Smooth muscle cell (in vitro differentiated cells): ENCODE measurements around the gene LRP2BP. TPM values are rescaled to one million over a fixed set of nuclear protein-coding genes. Genes with fewer than 3 reads are reported as not detected.

Experiments used
- DNase-seq: peaks from one replicate; lab custom pipeline; 2025; ENCODE audit not compliant: unreplicated experiment; lab: John Stamatoyannopoulos, UW
- H2AFZ ChIP-seq: fragments of 200-600 bp; sonication (generic); 2 replicates; pipeline ENCODE4 v1.6.0; 2016; ENCODE audit warnings: antibody characterized with exemption, low read depth, mild to moderate bottlenecking
- H3F3A ChIP-seq: fragments of 200-600 bp; sonication (generic); 2 replicates; pipeline ENCODE4 v1.6.0; 2017; ENCODE audit warnings: antibody characterized with exemption, low read depth
- H3K27ac ChIP-seq: fragments of 200-600 bp; sonication (generic); 2 replicates; pipeline ENCODE4 v1.5.1; 2016; ENCODE audit warnings: low read depth, mild to moderate bottlenecking
- H3K27me3 ChIP-seq: fragments of 200-600 bp; sonication (generic); 2 replicates; pipeline ENCODE4 v1.6.1; 2016; ENCODE audit warnings: low read depth, mild to moderate bottlenecking
- H3K36me3 ChIP-seq: fragments of 200-600 bp; sonication (generic); 2 replicates; pipeline ENCODE4 v1.5.1; 2016; ENCODE audit warnings: low read depth
- H3K4me1 ChIP-seq: fragments of 200-600 bp; sonication (generic); 2 replicates; pipeline ENCODE4 v1.5.1; 2016; ENCODE audit warnings: low read depth
- H3K4me2 ChIP-seq: fragments of 200-600 bp; sonication (generic); 2 replicates; pipeline ENCODE4 v1.6.0; 2016; ENCODE audit warnings: mild to moderate bottlenecking
- H3K4me3 ChIP-seq: fragments of 200-600 bp; sonication (generic); 2 replicates; pipeline ENCODE4 v1.5.1; 2016; ENCODE audit warnings: mild to moderate bottlenecking
- H3K79me2 ChIP-seq: fragments of 200-600 bp; sonication (generic); 2 replicates; pipeline ENCODE4 v1.6.0; 2016; ENCODE audit warnings: low read depth, mild to moderate bottlenecking
- H3K9ac ChIP-seq: fragments of 200-600 bp; sonication (generic); 2 replicates; pipeline ENCODE4 v1.6.0; 2016; ENCODE audit warnings: low read depth
- H3K9me3 ChIP-seq: fragments of 200-600 bp; sonication (generic); replicated peaks from 2 replicates; pipeline ENCODE4 v1.5.1; 2016; ENCODE audit warnings: low read depth
- H4K20me1 ChIP-seq: fragments of 200-600 bp; sonication (generic); 2 replicates; pipeline ENCODE4 v1.6.0; 2016; ENCODE audit warnings: low read depth
- WGBS: methylation state at CpG from one replicate; pipeline ENCODE4 v1.1.7; 2016; ENCODE audit warnings: low lambda C conversion rate; 5-methylcytosine and 5-hydroxymethylcytosine counted together
- polyA plus RNA-seq: library from polyadenylated mRNA; unstranded; fragments of >200 nt; fragmentation: Nextera tagmentation; extraction: Ambion mirVana; gene quantifications from 2 replicates; pipeline ENCODE4 v1.2.1, GENCODE V29; 2016
- total RNA-seq: library from RNA; depleted of rRNA; stranded (reverse); fragments of >200 nt; gene quantifications from 2 replicates; pipeline ENCODE4 v1.2.3, GENCODE V29; 2014
- TF ChIP-seq, protein P1 (sequence below): fragments of 200-600 bp; sonication (generic); IDR thresholded peaks from 2 replicates; pipeline ENCODE4 v1.5.1; 2017; ENCODE audit warnings: borderline replicate concordance, mild to moderate bottlenecking, antibody characterized with exemption; ENCODE audit not compliant: insufficient read depth, poor library complexity, severe bottlenecking

LRP2BP gene
- total and polyA plus RNA-seq, 2 experiments from 2014 or later: 0.48 to 1.4 TPM

DNA sequence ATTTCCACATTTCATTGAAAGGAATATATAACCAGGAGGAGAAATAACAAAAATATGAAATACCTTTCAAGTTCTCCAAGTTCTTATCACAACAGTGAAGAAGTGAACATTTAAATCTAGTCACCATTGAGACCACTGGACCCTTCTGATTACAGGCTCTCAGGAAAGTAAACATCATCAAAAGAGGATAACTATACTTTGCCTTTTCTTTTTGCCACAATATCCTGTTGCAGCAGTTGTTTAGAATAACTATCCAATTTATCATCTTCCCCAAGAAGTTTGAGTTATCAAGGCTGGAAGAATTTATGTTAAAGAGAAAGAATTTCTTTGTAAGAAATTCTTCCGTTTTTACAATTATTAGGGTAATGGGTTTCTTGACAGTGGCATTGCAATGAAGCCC lies 3.6 kb downstream of the LRP2BP start:
- TF ChIP-seq, protein P1, sequence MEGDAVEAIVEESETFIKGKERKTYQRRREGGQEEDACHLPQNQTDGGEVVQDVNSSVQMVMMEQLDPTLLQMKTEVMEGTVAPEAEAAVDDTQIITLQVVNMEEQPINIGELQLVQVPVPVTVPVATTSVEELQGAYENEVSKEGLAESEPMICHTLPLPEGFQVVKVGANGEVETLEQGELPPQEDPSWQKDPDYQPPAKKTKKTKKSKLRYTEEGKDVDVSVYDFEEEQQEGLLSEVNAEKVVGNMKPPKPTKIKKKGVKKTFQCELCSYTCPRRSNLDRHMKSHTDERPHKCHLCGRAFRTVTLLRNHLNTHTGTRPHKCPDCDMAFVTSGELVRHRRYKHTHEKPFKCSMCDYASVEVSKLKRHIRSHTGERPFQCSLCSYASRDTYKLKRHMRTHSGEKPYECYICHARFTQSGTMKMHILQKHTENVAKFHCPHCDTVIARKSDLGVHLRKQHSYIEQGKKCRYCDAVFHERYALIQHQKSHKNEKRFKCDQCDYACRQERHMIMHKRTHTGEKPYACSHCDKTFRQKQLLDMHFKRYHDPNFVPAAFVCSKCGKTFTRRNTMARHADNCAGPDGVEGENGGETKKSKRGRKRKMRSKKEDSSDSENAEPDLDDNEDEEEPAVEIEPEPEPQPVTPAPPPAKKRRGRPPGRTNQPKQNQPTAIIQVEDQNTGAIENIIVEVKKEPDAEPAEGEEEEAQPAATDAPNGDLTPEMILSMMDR: no peak
- Histone ChIP-seq H3K27me3 (no peaks in the 10 kb centered on the region), H3K9me3 (no peaks in the 10 kb centered on the region), H3K4me2 (no peak overlapping the region), H3K9ac (no peak overlapping the region), H3K36me3 (no peaks in the 10 kb centered on the region), H3K4me1 (peaks cover 11% of the 10 kb centered on the region), H3K27ac (no peak overlapping the region), H3K4me3 (no peak overlapping the region), H4K20me1 (no peaks in the 10 kb centered on the region), H3F3A (peaks cover 7% of the 10 kb centered on the region), H2AFZ (no peak overlapping the region), H3K79me2 (no peaks in the 10 kb centered on the region)
- WGBS: 88% methylated on average over 1 of the region's 1 CpG
- DNase-seq: no peak

DNA sequence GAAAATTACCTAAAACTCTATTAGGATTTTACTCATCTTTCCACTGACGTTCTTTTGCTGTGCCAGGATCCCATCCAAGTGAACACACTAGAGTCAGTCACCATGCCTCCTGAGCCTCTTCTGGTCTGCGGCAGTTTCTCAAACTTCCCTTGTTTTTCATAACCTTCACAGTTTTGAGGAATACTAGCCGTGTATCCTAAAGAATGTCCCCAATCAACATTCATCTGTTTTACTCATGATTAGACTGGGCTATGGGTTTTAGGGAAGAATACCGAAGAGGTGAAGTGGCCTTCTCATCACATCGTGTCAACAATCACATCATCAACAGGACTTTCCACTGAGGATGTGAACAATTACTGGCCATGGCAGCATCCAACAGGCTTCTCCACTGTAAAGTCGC lies 4.8 kb downstream of the LRP2BP start:
- no peaks in the 10 kb centered on the region for H3K79me2 ChIP-seq
- H3K27ac ChIP-seq: no peak overlapping the region
- H3K27me3 ChIP-seq: no peaks in the 10 kb centered on the region
- peaks cover 7% of the 10 kb centered on the region for H3F3A ChIP-seq
- 95% methylated on average over 6 of the region's 6 CpGs for WGBS
- H2AFZ ChIP-seq: no peak overlapping the region
- no peak overlapping the region for H3K4me2 ChIP-seq
- no peak for DNase-seq
- H3K9me3 ChIP-seq: no peaks in the 10 kb centered on the region
- H3K4me3 ChIP-seq: no peak overlapping the region
- no peaks in the 10 kb centered on the region for H4K20me1 ChIP-seq
- TF ChIP-seq, protein P1: no peak
- no peaks in the 10 kb centered on the region for H3K36me3 ChIP-seq
- H3K9ac ChIP-seq: no peak overlapping the region
- H3K4me1 ChIP-seq: peaks cover 10% of the 10 kb centered on the region

DNA sequence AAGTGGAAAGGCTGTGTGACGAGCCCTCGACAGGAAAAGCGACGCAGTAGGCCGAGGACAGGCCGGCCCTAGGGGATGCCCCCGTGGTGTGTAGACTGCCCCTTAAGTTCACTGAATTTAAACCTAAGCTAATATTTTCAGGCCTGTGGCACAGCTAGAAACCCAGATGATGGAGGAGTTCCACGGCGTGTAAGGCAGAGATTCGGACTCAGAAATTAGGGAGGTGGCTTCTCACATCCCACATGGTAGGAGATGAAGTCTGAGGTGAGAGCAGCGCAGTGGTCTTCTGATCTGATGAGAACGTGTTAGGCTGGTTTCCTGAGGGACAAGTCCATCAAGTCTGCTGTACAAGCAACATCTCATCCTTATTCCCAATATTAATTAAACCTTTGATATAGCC lies 7.8 kb downstream of the LRP2BP start:
- Histone ChIP-seq H3K9ac (no peak overlapping the region), H3K4me1 (no peaks in the 10 kb centered on the region), H4K20me1 (no peaks in the 10 kb centered on the region), H3K4me3 (no peak overlapping the region), H3K27me3 (no peaks in the 10 kb centered on the region), H3K4me2 (no peak overlapping the region), H2AFZ (no peak overlapping the region), H3K9me3 (no peaks in the 10 kb centered on the region), H3F3A (no peaks in the 10 kb centered on the region), H3K79me2 (no peaks in the 10 kb centered on the region), H3K36me3 (no peaks in the 10 kb centered on the region), H3K27ac (no peak overlapping the region)
- no peak for DNase-seq
- TF ChIP-seq, protein P1: no peak
- 96% methylated on average over 12 of the region's 12 CpGs for WGBS

DNA sequence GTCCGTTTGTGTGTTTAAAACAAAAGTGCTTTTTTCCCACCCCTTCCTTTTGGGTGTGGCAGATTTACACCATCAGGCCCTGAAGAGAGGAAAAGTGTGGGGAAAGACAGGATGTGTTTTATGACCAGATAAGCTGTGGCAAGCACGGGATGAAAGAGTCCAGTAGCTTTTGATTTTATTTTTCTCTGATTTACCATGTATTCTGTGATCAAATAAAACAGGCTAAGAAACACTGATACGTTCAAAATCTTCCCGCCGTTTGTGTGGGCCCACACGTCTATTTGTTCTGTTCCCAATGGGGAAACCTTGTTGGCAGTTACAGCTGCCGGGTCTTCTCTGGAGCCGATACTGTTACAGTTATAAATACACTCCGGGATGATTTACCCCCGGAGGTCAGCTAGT lies 10.8 kb downstream of the LRP2BP start:
- no peaks in the 10 kb centered on the region for H3F3A ChIP-seq
- H3K36me3 ChIP-seq: no peaks in the 10 kb centered on the region
- H3K9ac ChIP-seq: no peak overlapping the region
- H3K79me2 ChIP-seq: no peaks in the 10 kb centered on the region
- H3K4me1 ChIP-seq: no peaks in the 10 kb centered on the region
- no peaks in the 10 kb centered on the region for H3K9me3 ChIP-seq
- H3K27me3 ChIP-seq: no peaks in the 10 kb centered on the region
- DNase-seq: no peak
- no peak overlapping the region for H3K27ac ChIP-seq
- H4K20me1 ChIP-seq: no peaks in the 10 kb centered on the region
- H2AFZ ChIP-seq: no peak overlapping the region
- TF ChIP-seq, protein P1: no peak
- H3K4me2 ChIP-seq: peak overlapping the region; percentile 43
- 48% methylated on average over 10 of the region's 10 CpGs for WGBS
- no peak overlapping the region for H3K4me3 ChIP-seq
